GM10266 (cell line): ENCODE measurements around the gene ETHE1.

Experiments
- DNase-seq: peaks from one replicate; pipeline ENCODE4 v3.0.0; 2012; ENCODE audit errors: extremely low spot score
- TF ChIP-seq, protein P1 (sequence below): IDR thresholded peaks from 2 replicates; pipeline ENCODE4 v1.5.1; 2012; ENCODE audit warnings: mild to moderate bottlenecking, low read depth; ENCODE audit not compliant: control insufficient read depth, insufficient read depth; ENCODE audit errors: missing control alignments

ETHE1 gene

DNA sequence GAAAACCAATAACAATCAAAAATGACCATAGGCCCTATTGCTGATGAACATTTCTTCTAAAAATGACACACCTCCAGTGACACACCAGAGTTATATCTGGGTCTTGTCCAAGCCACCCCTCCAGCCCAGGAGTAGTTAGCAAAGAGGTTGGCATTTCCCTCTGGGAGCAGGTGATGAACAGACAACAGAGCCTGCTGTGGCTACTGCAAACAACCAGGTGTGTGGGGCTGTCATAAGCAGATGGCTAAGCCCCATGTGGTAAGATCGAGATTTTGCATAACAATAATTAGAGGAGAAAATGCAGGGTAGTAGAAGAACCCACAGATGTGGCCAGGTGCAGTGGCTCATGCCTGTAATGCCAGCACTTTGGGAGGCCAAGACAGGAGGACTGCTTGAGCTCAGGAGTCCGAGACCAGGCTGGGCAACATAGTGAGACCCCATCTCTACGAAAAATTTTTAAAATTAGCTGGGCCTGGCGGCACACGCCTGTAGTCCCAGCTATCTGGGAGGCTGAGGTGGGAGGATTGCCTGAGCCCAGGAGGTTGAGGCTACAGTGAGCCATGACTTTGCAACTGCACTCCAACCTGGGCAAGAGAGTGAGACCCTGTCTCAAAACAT lies 43.3 kb upstream of the ETHE1 start:
- DNase-seq = no peak
- TF ChIP-seq, protein P1, sequence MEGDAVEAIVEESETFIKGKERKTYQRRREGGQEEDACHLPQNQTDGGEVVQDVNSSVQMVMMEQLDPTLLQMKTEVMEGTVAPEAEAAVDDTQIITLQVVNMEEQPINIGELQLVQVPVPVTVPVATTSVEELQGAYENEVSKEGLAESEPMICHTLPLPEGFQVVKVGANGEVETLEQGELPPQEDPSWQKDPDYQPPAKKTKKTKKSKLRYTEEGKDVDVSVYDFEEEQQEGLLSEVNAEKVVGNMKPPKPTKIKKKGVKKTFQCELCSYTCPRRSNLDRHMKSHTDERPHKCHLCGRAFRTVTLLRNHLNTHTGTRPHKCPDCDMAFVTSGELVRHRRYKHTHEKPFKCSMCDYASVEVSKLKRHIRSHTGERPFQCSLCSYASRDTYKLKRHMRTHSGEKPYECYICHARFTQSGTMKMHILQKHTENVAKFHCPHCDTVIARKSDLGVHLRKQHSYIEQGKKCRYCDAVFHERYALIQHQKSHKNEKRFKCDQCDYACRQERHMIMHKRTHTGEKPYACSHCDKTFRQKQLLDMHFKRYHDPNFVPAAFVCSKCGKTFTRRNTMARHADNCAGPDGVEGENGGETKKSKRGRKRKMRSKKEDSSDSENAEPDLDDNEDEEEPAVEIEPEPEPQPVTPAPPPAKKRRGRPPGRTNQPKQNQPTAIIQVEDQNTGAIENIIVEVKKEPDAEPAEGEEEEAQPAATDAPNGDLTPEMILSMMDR = no peak

DNA sequence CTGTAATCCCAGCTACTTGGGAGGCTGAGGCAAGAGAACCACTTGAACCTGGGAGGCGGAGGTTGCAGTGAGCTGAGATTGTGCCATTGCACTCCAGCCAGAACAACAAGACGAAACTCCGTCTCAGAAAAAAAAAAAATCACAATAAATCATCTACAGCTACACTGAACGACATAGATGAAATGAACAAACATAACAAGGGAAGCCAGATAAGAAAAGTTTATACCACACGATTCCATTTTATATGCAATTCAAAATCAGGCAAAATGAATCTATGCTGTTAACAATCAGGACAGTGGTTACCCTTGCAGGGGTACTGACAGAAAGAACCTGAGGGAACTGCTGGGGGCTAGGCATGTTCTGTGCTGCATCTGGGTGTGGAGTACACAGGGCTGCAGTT lies 42.7 kb upstream of the ETHE1 start:
- TF ChIP-seq, protein P1 = no peak
- DNase-seq = no peak

DNA sequence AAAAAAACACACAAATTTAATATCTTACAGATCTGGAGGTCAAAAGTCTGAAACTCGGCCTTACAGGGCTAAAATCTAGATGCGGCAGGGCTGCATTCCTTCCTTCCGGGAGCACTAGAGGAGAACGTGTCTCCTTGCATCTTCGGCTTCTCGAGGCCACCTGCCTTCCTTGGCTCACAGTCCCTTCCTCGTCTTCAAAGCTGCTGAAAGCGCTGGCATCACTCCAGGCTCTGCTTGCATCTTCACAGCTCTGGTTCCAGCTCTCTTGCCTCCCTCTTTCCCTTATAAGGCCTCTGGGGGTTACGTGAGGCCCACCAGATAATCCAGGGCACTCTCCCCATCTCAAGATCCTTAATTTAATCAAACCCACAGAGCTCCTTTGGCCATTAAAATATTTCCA lies 37.8 kb upstream of the ETHE1 start:
- TF ChIP-seq, protein P1 = no peak
- DNase-seq = no peak

DNA sequence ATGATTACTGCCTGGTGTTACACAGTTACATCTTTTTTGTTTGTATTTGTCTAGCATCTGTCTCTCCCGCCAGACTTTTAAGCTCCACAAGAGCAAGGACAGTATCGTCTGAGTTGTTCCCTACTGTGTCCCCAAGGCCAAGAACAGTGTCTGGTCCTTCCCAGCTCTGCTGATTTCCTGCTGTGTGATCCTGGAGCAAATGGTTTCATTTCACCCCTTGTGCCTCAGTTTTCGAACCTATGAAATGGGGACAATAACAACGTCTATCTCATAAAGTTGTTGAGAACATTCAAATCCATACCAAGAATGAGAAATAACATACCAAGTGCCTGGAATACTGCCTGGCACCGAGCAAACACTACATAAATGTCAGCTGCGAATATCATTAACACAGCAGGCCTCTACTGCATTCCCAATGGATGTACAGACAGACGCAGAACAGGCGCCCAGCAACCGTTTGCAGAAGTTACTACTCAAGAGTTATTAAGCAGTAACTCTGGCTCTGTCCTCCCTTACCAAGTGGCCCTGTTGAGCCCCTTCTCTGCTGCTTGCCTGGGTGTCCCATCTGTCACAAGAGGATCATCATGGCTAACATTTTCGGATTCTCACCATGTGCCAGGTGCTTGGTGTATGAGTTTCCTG lies 36.9 kb upstream of the ETHE1 start:
- DNase-seq = no peak
- TF ChIP-seq, protein P1 = no peak

DNA sequence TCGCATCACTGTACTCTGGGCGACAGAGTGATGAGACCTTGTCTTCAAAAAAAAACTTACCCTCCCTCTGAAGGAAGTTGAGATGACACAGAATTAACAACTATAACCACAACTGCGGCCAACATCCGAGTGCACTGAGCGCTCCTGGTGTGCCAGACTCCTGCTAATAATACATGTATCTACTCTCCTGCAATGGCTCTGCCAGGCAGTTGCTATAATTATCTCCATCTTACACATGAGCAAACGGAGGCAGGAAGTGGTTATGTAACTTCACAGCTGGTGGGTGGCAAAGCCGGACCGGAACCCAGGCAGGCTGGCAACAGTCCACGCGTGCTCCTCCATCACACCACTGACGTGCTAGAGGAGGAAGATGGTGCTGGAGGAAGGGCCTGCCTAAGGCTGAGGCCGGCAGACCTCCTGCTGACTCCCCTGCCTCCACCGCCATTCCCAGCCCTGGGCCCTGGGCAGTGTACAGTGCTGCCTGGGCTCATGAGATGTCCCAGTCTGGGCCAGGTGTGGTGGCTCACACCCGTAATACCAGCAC lies 35.8 kb upstream of the ETHE1 start:
- peak; percentile 50 for DNase-seq

DNA sequence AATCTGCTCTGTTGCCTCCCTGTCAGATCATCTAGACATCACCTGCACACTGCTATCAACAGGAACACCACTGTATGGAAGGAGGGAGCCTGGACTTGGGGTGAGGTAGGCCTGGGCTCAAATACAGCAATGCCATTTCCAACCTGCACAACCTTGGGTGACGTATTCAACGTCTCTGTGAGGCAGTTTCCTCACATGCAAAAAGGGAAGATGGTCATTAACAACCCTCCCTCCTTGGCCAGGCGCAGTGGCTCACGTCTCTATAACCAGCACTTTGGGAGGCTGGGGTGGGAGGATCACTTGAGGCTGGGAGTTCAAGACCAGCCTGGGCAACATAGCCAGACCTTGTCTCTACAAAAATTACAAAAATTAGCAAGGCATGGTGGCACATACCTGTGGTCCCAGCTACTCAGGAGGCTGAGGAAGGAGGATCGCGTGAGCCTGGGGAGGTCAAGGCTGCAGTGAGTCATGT lies 35.3 kb upstream of the ETHE1 start:
- no peak for DNase-seq
- TF ChIP-seq, protein P1 = no peak

More for the DNA sequence above, 35.8 kb upstream of the ETHE1 start:
- TF ChIP-seq, protein P1 = no peak
